ENCODE data around the gene KANSL1L.
"Not testable (repeated sequence)": the region's sequence is repeated elsewhere in the genome, so short reads cannot be mapped to it uniquely, and the experiment has no call there.

The KANSL1L gene

GRCh38 chr2:210177769-210178168 is 6.6 kb upstream of the KANSL1L start:
- DNase-seq: no peak

- DNase-seq: not testable (repeated sequence)
Observed at GRCh38 chr2:210177115-210177514, 5.9 kb upstream of the KANSL1L start.

GRCh38 chr2:210174086-210174485 is 2.9 kb upstream of the KANSL1L start:
- no peak for DNase-seq

- DNase-seq: no peak
Observed at GRCh38 chr2:210172219-210172575, 988 bp upstream of the KANSL1L start.

GRCh38 chr2:210170446-210171303 is 534 bp downstream of the KANSL1L start:
- DNase-seq: peak; percentile 99

GRCh38 chr2:210170196-210170445 is 1.1 kb downstream of the KANSL1L start:
- no peak for DNase-seq

- no peak for DNase-seq
Observed at GRCh38 chr2:210169516-210170195, 1.6 kb downstream of the KANSL1L start.

- DNase-seq: no peak
Observed at GRCh38 chr2:210167227-210167626, 4.0 kb downstream of the KANSL1L start.

- DNase-seq: no peak
Observed at GRCh38 chr2:210162466-210163124, 8.6 kb downstream of the KANSL1L start.

GRCh38 chr2:210159059-210159458 is 12.2 kb downstream of the KANSL1L start:
- DNase-seq: no peak

- DNase-seq: no peak
Observed at GRCh38 chr2:210158236-210158635, 13.0 kb downstream of the KANSL1L start.

- no peak for DNase-seq
Observed at GRCh38 chr2:210157526-210157925, 13.7 kb downstream of the KANSL1L start.

- DNase-seq: no peak
Observed at GRCh38 chr2:210147614-210148013, 23.6 kb downstream of the KANSL1L start.

- DNase-seq: no peak
Observed at GRCh38 chr2:210132239-210132638, 39.0 kb downstream of the KANSL1L start.

GRCh38 chr2:210128961-210129360 is 42.2 kb downstream of the KANSL1L start:
- DNase-seq: no peak

- DNase-seq: no peak
Observed at GRCh38 chr2:210113614-210114235, 57.5 kb downstream of the KANSL1L start.

- DNase-seq: no peak
Observed at GRCh38 chr2:210112871-210113270, 58.3 kb downstream of the KANSL1L start.

- no peak for DNase-seq
Observed at GRCh38 chr2:210099940-210100339, 71.3 kb downstream of the KANSL1L start.

- DNase-seq: no peak
Observed at GRCh38 chr2:210094787-210095186, 76.4 kb downstream of the KANSL1L start.

GRCh38 chr2:210092791-210093190 is 78.4 kb downstream of the KANSL1L start:
- DNase-seq: no peak

- DNase-seq: no peak
Observed at GRCh38 chr2:210086930-210087329, 84.3 kb downstream of the KANSL1L start.

GRCh38 chr2:210086292-210086691 is 84.9 kb downstream of the KANSL1L start:
- DNase-seq: no peak

GRCh38 chr2:210072922-210073509 is 98.2 kb downstream of the KANSL1L start:
- DNase-seq: no peak
